ENCODE measurements around the gene METTL24.

METTL24 gene

DNA sequence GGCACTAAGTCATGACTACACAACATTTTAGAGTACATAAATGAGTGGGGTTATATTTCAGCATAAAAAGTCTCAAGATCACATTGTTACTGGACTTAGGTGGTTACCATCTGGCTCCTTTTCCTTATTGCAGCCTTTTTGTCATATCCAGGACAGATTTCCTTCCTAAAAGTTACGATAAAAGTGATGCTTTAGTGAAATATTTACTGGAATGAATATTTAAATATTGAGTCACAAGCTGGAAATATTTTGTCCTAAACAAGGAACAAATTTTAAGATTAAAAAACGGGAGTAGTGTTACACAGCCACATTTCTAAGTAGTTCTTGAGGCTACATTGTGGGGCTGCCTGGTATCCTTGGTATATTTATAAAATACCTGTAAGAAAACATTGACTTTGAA lies 125.7 kb downstream of the METTL24 start:
- TF ChIP-seq, protein P1, sequence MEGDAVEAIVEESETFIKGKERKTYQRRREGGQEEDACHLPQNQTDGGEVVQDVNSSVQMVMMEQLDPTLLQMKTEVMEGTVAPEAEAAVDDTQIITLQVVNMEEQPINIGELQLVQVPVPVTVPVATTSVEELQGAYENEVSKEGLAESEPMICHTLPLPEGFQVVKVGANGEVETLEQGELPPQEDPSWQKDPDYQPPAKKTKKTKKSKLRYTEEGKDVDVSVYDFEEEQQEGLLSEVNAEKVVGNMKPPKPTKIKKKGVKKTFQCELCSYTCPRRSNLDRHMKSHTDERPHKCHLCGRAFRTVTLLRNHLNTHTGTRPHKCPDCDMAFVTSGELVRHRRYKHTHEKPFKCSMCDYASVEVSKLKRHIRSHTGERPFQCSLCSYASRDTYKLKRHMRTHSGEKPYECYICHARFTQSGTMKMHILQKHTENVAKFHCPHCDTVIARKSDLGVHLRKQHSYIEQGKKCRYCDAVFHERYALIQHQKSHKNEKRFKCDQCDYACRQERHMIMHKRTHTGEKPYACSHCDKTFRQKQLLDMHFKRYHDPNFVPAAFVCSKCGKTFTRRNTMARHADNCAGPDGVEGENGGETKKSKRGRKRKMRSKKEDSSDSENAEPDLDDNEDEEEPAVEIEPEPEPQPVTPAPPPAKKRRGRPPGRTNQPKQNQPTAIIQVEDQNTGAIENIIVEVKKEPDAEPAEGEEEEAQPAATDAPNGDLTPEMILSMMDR (IDR thresholded peaks at IDR 0.05; ENCODE audit: borderline replicate concordance, insufficient read depth, low read depth, low read length): no peak
- H3K4me3 ChIP-seq (ENCODE audit: low read depth, low read length): no peak overlapping the region

DNA sequence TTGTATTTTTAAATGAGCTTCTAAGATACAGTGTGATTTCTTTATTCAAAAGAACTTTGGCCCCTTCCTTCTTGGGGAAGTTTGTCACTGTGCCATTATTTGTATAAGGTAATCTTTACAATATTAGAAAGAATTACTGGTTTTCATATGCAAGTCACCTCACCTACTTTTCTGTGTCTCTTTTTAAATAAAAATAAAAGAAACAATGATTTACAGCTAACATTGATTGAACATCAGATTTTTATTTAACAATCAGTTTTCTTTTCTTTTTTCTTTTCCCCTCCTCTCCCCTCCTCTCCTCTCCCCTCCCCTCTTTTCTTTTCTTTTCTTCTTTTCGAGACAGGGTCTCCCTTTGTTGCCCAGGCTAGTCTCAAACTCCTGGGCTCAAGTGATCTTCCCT lies 131.9 kb downstream of the METTL24 start:
- TF ChIP-seq, protein P1 (IDR thresholded peaks at IDR 0.05; ENCODE audit: borderline replicate concordance, insufficient read depth, low read depth, low read length): no peak
- no peak overlapping the region for H3K4me3 ChIP-seq (ENCODE audit: low read depth, low read length)

DNA sequence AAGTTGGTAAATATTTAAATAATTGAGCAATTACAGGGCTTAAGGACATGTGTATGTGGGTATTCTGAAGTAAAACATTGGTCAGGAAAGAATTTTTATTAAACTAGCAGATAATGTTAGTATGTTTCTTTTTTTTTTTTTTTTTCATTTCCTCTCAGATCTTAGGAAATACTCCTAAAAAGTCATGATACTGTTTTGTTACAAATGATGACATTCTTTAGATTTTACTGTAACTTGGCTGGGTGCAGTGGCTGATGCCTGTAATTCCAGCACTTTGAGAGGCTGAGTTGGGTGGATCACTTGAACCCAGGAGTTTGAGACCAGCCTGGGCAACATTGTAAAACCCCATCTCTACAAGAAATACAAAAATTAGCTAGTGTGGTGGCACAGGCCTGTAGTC lies 136.4 kb downstream of the METTL24 start:
- no peak overlapping the region for H3K4me3 ChIP-seq (ENCODE audit: low read depth, low read length)

DNA sequence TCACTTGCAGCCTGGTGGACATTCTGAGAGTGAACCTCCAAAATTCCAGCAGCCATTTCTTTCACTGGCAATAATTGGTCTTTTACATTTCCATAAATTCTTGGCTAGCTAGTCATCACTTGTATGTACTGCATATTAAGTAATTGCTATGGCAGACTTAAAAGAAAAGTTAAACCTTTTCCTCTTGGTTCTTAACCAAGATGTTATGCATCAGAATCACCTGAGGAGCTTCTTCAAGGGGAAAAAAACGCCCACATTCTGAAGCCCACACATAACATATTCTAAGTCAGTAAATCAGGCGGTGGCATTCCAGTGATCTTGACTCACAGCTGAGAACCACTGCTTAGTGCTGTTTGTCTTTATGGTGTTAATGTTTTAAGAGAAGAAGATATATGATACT lies 140.9 kb downstream of the METTL24 start:
- H3K4me3 ChIP-seq (ENCODE audit: low read depth, low read length): no peak overlapping the region
- TF ChIP-seq, protein P1 (IDR thresholded peaks at IDR 0.05; ENCODE audit: borderline replicate concordance, insufficient read depth, low read depth, low read length): no peak

More for the DNA sequence above, 136.4 kb downstream of the METTL24 start:
- TF ChIP-seq, protein P1 (IDR thresholded peaks at IDR 0.05; ENCODE audit: borderline replicate concordance, insufficient read depth, low read depth, low read length): no peak

DNA sequence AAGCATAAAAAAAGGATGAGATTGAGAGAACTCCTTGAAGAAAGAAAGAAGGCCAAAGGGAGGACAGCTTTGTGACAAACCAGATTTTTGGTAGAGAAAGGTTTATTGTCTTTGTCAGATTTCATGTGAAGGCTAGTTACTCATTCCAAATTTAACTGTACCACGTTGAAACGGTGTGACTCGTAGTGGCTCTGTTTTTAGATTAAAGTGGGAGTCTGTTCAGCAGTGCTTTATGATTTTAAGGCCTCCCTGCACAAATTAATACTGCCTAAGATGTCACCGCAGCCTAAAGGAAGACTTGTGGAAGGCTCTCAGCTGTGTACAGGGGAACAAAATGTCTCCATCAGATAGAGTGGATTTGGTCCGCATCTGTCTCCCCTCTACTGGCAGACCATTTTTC lies 142.0 kb downstream of the METTL24 start:
- H3K4me3 ChIP-seq (ENCODE audit: low read depth, low read length): no peak overlapping the region
- TF ChIP-seq, protein P1 (IDR thresholded peaks at IDR 0.05; ENCODE audit: borderline replicate concordance, insufficient read depth, low read depth, low read length): no peak

DNA sequence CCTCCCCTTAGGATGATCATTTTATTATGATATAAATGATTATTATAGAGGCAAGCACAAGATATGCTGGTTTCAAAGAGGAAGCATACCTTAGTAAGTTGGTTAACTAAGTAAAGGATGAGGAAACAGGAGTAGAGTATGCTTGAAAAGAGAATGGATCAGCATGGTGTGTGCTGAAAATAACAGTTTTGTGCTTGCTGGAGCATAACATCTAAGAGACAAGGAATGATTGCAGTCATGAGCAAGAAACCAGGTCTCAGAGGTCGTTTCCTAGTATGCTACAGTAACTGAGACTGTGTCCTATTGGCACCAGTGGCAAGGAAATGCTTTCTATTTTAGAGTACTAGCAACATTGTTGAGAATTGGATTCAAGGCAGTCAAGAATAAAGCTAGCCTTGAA lies 143.8 kb downstream of the METTL24 start:
- H3K4me3 ChIP-seq (ENCODE audit: low read depth, low read length): no peak overlapping the region
- TF ChIP-seq, protein P1 (IDR thresholded peaks at IDR 0.05; ENCODE audit: borderline replicate concordance, insufficient read depth, low read depth, low read length): no peak

DNA sequence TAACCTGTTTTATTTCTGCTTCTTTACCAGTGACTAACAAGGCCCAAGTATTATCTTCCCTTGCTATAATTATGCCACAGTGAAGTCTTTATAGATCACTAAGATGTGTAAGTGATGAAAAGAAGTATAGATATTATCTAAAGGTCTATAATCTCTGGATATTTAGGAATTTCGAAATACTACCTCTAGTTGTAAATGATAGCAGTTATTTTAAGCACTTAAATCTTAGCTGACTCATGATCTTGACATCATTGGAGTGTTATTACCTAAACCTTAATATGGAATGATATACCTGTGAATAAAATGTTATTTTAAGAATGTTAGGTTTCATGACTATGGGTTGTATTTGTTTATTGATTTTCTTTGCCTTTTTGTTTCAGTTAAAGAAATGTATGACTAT lies 146.4 kb downstream of the METTL24 start:
- TF ChIP-seq, protein P1 (IDR thresholded peaks at IDR 0.05; ENCODE audit: borderline replicate concordance, insufficient read depth, low read depth, low read length): no peak
- H3K4me3 ChIP-seq (ENCODE audit: low read depth, low read length): no peak overlapping the region

All from GM12875 (cell line).